GM21786 (cell line): ENCODE measurements around the gene MORF4L1.
"Not testable (repeated sequence)": the region's sequence is repeated elsewhere in the genome, so short reads cannot be mapped to it uniquely, and the experiment has no call there.

Experiments used
- ATAC-seq: cut with Tn5 transposase; IDR thresholded peaks from one replicate; pipeline ENCODE4 v1.9.1; 2021; ENCODE audit not compliant: unreplicated experiment

MORF4L1 gene

DNA sequence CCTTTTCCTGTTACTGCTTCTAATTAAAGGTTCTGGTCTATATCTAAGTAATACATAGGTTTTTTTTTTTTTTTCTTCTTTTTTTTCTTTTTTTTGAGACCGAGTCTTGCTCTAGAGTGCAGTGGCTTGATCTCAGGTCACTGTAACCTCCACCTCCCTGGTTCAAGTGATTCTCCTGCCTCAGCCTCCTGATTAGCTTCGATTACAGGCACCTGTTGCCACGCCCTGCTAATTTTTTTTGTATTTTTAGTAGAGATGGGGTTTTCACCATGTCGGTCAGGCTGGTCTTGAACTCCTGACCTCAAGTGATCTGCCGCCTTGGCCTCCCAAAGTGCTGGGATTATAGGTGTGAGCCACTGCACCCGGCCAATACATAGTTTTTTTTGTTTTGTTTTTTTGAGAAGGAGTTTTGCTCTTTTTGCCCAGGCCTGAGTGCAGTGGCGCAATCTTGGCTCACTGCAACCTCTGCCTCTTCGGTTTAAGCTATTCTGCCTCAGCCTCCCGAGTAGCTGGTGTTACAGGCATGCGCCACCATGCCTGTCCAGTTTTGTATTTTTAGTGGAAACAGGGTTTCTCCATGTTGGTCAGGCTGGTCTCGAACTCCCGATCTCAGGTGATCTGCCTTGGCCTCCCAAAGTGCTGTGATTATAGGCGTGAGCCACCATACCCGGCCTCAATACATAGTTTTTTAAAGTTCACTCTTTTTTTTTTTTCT, 28.3 kb downstream of the MORF4L1 start:
- ATAC-seq = not testable (repeated sequence)

DNA sequence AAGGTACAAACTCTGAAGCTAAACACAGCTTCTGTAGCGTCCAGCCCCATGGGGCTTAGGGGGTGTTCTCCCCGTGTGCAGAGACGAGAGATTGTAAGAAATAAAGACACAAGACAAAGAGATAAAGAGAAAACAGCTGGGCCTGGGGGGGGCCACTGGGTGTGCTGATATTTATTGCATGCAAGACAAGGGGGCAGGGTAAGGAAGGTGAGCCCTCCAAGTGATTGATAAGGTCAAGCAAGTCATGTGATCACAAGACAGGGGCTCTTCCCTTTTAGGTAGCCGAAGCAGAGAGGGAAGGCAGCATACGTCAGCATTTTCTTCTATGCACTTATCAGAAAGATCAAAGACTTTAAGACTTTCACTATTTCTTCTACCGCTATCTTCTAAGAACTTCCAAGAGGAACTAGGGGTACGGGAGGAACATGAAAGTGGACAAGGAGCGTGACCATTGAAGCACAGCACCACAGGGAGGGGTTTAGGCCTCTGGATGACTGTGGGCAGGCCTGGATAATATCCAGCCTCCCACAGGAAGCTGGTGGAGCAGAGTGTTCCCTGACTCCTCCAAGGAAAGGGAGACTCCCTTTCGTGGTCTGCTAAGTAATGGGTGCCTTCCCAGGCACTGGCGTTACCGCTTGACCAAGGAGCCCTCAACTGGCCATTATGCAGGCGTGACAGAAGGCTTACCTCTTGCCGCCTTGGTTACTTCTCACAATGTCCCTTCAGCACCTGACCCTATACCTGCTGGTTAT, 29.8 kb downstream of the MORF4L1 start:
- ATAC-seq = not testable (repeated sequence)

DNA sequence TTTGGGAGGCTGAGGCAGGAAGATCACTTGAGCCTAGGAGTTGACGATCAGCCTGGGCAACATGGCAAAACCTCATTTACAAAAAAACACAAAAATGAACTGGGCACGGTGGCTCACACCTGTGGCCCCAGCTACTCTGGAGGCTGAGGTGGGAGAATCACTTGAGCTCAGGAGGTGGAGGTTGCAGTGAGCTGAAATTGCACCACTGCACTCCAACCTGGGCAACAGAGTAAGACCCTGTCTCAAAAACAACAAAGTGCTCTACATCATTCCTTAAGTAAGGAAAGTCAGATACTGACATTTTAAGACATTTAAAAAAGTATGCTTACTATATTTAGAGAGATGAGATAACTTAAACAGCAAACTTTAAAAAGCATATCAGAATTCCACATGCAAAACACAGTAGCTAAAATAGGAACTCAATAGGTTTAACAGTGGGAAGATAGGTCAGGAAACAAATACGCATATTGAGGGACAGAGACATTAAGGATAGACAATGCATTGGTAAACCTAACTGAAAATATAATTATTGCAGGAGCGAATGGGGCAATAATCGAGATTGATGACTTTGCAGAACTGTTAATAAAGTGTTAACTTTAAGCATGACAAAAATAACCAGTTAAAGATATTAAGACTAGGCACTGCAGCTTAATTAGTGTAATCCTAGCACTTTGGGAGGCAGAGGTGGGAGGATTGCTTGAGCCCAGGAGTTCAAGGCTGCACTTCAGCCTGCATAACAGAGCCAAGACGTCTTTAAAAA, 32.1 kb downstream of the MORF4L1 start:
- ATAC-seq = no peak

DNA sequence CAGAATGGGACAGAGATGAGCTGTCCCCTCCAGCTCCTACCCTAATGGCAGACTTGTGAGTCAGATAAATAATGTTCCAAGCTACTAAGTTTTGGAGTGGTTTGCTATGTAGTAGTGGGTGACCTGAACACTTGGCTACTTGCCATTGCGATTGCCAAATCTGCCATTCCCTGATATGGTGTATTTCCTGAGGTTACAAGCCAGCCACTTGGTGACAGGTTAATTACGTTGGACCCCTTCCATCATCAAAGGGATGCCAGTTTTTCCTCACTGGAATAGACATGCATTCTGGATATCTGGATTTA, 33.6 kb downstream of the MORF4L1 start:
- no peak for ATAC-seq

DNA sequence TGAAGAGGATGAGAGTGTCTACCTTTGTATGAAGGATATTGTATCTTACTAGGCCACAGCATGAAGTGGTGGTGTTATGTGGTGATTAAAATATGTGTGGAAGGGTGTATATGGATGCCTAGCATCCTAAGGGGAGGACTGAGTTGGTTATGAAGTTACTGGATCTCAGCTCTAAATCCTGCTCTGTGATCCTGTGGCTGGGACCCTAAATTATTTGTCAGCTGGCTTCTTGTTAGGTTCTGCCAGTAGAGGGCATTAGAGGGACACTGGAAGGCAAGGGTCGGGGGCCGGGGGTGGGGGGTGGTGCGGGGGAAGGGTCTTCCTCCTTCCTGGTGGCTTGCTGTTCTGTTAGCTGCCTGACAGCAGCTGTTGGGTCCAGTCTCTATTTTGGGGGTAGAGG, 34.9 kb downstream of the MORF4L1 start:
- ATAC-seq = no peak

DNA sequence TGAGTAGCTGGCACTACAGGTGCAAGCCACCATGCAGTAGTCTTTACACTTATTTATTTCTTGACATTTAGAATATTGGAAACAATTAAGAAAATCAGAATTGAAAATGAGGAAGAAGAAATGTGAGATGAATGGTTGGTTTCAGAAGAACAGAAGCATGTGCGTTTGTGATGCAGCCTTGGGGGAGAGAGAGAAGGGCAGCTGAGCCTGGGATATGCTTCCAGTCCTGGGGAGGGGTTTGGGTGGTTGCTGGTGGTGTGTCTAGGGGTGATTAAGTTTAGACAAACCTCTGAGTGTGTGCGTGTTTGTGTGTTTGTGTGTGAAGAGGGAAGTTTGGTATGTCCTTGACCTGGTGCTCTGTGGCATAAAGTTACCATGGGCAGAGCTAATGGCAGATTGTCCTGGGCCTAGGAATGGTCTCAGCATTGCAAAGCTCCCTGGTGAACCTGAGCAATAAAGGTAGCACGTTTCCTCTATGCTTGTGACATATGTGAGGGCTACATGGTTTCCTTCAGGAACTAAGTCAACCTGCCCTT, 36.5 kb downstream of the MORF4L1 start:
- no peak for ATAC-seq

DNA sequence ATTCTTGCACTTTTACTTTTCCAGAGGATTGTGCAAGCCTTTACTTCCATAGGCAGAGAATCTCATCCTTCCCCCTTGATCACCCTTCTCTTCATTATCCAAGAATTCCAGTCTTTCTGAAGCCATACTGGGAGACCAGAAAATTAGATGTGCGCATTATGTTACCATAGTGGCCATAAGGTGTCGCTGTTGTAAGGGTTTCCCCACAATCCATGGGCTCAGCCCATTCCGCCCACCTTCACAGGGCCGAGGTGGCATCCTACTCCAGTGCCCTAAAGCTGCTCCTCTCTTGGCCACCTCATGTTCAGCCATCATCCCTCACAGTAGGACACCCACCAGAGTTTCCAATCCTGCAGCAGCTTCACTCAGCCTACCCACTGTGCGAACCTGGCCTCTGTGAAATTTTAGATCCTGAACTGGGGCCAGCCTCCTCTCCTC, 37.1 kb downstream of the MORF4L1 start:
- no peak for ATAC-seq

DNA sequence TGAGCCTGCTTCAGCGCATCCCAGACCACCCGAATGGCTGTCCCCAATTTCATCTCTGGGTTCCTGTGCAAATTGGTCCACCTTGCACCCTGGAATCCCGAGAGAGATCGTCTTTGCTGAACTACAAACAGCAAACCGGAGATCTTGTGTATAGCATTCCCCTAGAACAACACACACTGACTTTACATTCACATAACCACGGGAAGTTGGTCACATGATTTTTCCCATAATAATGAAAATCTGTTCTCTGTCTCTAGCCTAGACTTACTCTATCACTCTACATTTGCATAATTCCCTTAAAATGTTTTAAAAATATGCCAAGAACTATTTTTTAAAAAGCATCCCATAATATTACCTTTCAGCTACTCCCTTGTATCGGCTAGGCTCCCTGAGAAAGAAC, 37.6 kb downstream of the MORF4L1 start:
- no peak for ATAC-seq

DNA sequence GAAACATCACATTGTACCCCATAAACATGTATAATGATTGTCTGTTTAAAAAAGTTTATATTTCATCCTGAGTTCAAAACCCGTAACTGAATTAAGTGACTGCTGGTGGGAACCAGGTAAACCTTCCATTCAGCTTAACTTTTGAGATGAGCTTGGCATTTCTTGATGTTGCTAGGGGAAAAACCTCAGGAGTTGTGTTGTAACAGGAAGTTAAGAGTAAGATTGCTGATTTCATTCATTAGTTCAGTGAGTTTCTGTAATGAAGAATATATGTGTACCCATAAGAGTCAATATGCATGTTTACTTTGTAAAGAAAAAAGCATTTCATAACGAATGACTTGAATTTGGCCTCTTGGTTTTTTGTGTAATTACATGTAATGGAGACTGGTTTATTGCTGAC, 39.6 kb downstream of the MORF4L1 start:
- ATAC-seq = no peak

DNA sequence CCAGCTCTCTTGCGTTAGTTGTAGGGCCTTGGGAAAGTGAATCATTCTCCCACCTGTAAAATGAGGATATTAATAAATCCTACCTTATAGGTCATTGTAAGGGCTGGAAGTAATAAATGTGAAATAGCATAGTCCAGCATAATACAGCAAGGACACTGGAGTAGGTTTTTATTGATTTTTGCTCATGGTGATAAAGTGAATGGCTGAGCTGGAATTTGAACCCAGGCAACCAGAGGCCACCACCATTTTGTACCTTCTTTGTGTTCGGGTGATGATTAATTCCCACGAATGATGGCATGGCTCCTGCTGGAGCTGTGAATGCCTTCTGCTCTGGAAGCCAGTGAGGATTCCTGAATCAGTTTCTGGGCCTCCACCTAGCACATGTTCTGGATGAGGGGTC, 40.3 kb downstream of the MORF4L1 start:
- no peak for ATAC-seq

DNA sequence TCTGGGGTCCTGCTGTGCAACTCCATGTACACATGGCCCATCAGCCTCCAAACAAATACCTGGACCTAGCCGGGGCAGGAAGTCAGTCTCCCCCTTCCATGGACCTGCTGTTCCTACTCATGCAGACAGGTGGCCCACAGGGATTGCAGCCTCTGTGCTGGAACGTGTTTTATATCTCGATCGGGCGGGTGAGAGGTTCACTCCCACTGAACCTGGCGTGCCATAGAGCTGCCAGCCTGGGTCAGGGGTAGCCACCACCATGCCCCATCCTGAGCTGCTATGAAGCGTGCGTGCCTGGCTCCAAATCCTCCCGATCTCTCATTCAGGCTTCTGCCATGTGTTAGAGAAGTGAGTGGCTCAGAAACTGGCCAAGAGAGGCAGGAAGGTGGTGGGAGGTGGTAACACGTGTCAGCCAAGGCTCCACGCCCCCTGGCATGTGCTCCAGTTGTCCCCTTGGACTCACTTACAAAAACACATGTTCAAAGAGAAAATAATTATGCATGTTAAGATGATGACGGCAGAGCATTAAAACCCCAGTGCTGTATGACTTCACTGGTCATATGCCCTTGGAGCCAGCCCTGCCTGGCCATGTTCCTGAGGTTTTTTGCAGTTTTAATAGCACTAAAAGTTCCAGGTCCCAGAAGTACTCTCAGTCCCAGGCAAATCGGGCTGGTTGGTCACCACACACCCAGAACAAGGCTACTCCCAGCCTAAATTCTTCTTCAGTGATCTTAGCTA, 41.5 kb downstream of the MORF4L1 start:
- no peak for ATAC-seq

DNA sequence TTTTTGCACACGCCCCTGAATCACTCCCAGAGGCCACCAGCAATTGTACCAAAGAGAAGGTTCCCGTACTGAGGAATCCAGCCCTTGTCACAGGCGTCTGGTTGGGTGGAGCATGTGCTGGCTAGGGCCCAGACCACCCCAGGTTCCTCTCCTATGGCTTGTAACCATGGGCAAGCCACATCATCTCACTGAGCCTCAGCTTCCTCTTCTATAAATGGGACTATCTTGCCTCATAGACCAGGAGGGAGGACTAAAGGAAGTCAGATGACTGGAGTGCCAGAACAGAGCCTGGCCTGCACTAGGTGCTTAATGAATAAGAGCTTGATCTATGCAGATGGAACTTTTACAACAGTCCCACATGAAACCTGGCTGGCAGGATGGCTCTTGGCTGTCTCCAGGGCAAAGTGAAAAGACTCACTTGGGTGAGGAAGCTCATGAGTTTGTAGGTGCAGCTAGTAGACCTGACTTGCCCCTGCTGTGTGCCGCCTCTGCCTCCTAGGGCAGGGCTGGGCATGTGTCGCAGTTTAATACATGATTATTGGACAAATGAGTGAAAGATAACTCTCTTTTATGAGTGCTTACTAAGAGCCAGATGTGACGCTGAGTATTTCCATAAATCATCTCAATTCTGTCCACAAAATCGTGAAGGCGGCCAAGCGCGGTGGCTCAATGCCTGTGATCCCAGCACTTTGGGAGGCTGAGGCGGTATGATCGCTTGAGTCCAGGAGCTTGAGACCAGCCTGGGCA, 42.8 kb downstream of the MORF4L1 start:
- no peak for ATAC-seq

DNA sequence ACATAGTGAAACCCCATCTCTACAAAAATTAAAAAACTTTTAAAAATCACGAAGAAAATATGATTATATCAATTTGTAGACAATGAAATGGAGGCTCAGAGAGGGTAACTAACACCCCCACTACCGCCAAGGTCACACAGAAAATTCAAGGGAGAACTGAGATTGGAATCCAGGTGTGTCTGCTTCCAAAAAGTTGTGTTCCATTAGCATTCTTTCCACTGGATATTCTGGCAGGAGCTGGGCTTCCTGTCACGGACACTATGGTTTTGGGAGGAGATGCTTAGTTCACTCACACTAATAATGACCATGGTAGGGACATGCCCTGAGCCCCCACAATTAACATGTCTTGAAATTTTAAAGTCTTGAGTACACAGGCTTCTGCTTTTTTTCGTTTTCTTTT, 43.4 kb downstream of the MORF4L1 start:
- no peak for ATAC-seq

DNA sequence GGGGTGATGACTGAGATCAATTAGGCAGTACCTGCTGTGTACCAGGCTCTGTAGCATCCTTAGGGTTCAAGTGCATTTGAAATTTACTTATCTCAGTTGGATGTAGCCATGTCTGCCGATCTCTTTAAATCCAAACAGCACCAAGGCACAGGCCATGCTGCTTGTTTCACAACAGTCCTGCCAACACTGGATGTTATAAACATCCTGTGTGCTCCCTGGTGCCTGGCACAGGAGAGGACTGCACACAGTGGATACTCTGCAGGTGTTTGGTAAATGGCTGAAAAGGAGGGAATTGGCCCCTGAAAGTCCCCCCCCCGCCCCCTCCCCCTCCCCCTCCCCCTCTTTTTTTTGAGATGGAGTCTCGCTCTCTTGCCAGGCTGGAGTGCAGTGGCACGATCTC, 45.2 kb downstream of the MORF4L1 start:
- no peak for ATAC-seq

DNA sequence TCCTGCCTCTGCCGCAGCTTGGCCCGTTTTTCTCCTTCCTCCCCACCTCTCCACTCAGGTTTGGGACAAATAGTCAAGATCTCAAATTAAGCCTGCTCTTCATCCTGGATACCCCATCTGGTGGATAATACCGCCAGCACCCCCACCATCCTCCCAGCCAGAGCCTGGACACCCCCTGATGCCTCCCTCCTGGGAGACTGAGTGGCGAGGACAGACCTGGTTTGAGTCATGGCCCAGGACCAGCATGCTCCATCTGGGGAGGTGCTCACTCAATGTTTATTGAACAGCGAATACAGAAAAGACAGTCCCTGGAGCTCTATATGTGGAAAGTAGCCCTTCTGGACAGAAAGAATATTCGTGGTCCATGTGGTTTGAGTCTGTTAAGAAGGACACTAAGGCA, 48.8 kb downstream of the MORF4L1 start:
- no peak for ATAC-seq

DNA sequence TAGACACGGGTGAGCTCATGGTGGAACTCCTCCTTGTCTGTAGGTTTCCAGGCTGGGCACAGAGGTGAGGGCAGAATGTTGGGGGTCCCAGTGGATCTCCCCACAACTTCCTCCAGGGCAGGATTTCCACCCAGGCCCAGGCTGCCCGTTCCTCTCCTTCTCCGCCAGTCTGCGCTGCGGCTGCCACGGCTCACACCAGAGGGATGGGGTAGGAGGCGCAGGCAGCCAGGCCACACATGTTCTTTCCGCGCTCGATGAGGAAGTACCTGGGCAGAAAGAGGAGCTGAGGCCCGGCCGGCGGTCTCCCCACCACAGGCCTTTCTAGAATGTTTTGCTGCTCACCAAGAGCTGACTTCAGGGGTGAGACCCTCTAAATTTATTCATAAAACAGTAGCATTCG, 49.2 kb downstream of the MORF4L1 start:
- ATAC-seq = no peak

DNA sequence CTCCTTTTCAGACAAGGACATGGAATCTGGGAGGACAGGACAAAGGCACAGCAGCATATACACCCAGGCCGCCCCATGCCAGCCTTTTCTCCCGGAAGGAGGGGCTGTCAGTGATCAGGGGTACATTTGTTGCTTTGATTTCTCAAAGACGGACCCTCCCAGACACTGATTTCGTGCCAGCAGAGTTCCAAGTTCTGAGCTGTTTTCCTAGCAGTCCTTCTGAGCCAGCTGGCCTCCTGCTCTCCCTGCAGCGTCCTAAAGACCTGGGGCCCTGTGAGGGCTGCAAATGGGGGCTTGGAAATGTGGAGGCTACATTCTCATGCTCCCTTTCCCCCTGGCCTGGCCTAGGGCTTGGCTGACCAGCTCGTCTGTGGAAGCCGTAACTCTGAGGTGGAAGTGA, 49.8 kb downstream of the MORF4L1 start:
- ATAC-seq = no peak

DNA sequence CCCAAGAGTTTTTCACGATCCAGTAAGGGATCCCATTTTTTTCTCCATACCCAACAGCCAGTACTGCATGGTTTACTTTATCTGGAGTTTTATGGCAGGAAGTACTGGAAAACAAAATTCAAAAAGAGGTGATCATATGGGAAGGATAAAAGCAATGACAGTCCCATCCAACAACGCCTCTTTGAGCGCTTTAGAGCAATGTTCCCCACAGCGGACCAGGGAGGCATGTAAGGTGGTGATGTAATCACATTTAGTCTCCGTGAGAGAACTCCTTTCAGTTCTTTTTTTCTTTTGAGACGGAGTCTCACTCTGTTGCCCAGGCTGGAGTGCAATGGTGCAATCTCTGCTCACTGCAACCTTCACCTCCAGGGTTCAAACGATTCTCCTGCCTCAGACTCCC, 50.3 kb downstream of the MORF4L1 start:
- ATAC-seq = no peak

DNA sequence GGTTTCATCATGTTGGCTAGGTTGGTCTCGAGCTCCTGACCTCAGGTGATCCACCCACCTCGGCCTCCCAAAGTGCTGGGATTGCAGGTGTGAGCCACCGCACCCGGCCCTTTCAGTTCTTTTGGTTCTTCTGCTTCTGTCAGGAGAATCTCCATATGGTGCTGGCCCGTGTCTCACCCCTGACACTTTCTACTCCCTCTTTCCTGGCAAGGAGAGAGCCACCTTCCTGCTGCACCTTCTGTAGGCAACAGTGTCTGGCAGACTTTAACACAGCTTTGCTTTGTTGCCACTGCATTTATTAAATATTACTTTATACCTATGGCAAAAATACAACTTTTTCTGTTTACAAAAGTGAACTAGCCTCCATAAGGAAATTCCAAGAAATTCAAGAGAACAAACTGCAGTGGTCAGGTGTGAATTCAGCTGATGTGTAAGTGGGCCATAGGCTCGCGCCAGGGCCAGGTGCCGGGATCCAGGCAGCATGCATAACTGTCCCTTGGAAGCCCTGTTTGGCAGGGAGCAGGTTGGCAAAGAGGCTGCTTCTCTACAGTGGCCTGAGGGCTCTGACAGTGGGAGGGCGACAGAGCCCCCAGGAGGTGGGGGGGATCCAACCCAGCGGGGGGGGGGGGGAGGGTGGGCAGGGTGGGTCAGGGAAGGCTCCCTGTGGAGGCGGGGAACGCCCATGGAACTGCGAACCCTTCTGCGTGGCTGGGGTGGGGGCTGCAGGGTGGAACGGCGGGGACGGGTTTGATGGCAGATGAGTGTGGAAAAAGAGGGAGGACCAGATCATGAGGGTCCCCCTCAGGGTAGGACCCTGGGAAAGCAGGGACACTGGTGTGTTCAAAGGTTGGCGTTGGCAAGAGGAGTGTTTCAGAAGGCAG, 51.0 kb downstream of the MORF4L1 start:
- no peak for ATAC-seq
